Lower lobe of right lung (tissue), 2 donors: ENCODE results near the gene ANKH. TPM values are rescaled to one million over a fixed set of nuclear protein-coding genes. Genes with fewer than 3 reads are reported as not detected.

Source experiments
- ATAC-seq, 2 donors: fragments of 200-7000 bp; cut with Tn5 transposase; one replicate each; pipeline ENCODE4 v1.9.1; 2020 to 2022; ENCODE audit warnings: mild to moderate bottlenecking in 2 of 2, moderate library complexity in 2 of 2
- DNase-seq: peaks from one replicate; pipeline ENCODE4 v3.0.0-alpha.2; 2020
- H3K27ac ChIP-seq: fragments of 200-600 bp; one replicate; pipeline ENCODE4 v1.8.0; 2022
- H3K27me3 ChIP-seq: fragments of 200-600 bp; one replicate; pipeline ENCODE4 v1.8.0; 2022; ENCODE audit warnings: low read depth
- H3K36me3 ChIP-seq: fragments of 200-600 bp; one replicate; pipeline ENCODE4 v1.8.0; 2022; ENCODE audit warnings: mild to moderate bottlenecking
- H3K4me1 ChIP-seq: fragments of 200-600 bp; one replicate; pipeline ENCODE4 v1.8.0; 2022
- H3K4me3 ChIP-seq: fragments of 200-600 bp; one replicate; pipeline ENCODE4 v1.8.0; 2022; ENCODE audit warnings: mild to moderate bottlenecking
- H3K9me3 ChIP-seq: fragments of 200-600 bp; one replicate; pipeline ENCODE4 v1.8.0; 2022
- intact Hi-C: fragments of 100-400 bp; cut with DNase I; formaldehyde crosslinking; loops from one replicate; pipeline ENCODE4 v1.11.0; 2022
- total RNA-seq: library from RNA; stranded (reverse); fragmentation: NEBNext Ultra II Directional; extraction: Animal tissue kit (Norgen Biotek cat#: 25700); gene quantifications from one replicate; pipeline ENCODE4 v1.2.1, GENCODE V29; 2021
- TF ChIP-seq, protein P1 (sequence below): fragments of 200-600 bp; IDR thresholded peaks from one replicate; pipeline ENCODE4 v1.8.0; 2022; ENCODE audit warnings: antibody characterized with exemption, mild to moderate bottlenecking
- donor health status: DM: no; HTN: yes; CAD: no; lungs with severe emphysema.

Gene ANKH
- total RNA-seq, 1 donor from 2014 or later = 53.7 TPM

DNA sequence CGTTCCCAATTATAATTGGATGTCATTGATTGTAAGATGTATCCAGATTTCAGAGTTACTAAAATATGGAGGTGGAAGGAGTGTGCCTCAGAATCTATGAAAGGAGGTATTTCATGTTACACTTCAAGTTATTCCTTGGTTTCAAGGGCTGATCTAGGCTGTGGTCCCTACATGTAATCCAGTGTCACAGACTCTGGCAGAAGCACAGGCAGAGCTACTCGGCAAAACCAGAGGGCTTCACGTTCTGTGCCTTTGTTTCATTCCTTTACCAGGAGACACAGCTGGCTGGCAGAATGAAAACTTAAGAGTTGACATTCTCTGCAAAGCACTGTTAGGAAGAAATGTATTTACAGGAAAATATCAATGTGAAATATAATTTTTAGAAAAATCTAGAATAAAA, 99.6 kb downstream of the ANKH start:
- Histone ChIP-seq H3K9me3 (no peaks in the 10 kb centered on the region), H3K4me3 (no peak overlapping the region), H3K27me3 (no peaks in the 10 kb centered on the region), H3K36me3 (no peaks in the 10 kb centered on the region), H3K27ac (no peak overlapping the region), H3K4me1 (peaks cover 10% of the 10 kb centered on the region)
- intact Hi-C loops = no loop called here
- TF ChIP-seq, protein P1, sequence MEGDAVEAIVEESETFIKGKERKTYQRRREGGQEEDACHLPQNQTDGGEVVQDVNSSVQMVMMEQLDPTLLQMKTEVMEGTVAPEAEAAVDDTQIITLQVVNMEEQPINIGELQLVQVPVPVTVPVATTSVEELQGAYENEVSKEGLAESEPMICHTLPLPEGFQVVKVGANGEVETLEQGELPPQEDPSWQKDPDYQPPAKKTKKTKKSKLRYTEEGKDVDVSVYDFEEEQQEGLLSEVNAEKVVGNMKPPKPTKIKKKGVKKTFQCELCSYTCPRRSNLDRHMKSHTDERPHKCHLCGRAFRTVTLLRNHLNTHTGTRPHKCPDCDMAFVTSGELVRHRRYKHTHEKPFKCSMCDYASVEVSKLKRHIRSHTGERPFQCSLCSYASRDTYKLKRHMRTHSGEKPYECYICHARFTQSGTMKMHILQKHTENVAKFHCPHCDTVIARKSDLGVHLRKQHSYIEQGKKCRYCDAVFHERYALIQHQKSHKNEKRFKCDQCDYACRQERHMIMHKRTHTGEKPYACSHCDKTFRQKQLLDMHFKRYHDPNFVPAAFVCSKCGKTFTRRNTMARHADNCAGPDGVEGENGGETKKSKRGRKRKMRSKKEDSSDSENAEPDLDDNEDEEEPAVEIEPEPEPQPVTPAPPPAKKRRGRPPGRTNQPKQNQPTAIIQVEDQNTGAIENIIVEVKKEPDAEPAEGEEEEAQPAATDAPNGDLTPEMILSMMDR = no peak
- DNase-seq (no peak), ATAC-seq (no peak)

DNA sequence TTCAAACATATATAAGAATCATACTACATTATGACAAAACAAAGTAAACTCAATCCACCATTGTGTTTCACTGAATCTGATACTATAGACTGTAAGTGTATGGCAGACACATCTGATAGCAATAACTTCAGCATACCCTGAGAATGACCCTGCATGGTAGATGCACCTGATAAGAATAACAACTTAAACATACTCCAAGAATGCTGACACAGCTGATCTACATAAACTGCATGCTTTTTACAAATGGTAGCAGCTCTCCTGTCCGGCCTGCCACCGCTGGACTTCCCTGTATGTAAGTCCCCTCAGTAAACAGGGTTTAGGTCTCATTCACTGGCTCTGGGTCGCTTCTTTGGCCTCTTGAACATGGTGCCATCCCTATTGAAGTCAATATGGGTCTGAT, 100.4 kb downstream of the ANKH start:
- Histone ChIP-seq H3K27ac (no peak overlapping the region), H3K4me3 (no peak overlapping the region), H3K36me3 (no peaks in the 10 kb centered on the region), H3K27me3 (no peaks in the 10 kb centered on the region), H3K9me3 (no peaks in the 10 kb centered on the region), H3K4me1 (peaks cover 10% of the 10 kb centered on the region)
- DNase-seq = no peak
- TF ChIP-seq, protein P1 = no peak
- intact Hi-C loops = no loop called here
- no peak for ATAC-seq

DNA sequence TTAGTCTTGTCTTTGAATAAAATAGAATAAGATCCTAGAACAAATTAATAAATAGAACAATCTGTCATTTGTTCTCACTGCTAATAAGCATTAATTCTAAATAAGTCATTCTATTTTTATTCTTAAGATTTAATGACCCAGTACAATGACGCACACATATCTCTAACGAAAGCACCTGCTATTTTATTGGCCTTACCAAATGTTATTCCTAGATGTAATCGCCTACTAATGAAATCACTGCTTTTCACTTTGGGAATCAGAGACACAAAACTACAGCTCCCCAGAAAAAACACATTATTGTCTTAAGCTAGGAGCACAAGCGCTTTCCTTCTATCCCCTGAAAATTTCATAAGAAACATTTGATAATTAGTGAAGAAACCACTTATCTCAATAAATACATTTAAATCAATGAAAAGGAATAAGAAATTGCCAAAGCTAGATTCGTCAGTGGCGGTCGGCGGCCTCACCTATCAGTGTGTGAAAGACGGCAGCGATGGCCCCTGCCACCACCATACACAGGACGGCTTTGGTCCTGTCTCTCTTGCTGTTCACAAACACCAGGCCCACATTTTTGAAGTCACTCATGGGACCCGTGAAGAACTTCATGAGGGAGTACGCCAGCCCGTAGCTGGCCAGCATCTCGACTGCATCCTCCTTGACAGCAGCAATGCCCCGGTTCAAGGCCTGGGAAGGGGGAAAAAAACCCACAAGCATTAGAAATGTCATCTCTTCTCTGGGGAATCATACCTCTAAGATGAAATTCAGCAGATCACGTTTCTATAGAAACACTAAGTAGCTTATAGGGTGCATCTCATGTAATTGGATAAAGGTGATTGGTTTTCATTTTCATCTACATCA, 102.8 kb downstream of the ANKH start:
- no peak for ATAC-seq
- Histone ChIP-seq H3K4me1 (peaks cover 3% of the 10 kb centered on the region), H3K27me3 (no peaks in the 10 kb centered on the region), H3K36me3 (no peaks in the 10 kb centered on the region), H3K4me3 (no peak overlapping the region), H3K9me3 (no peaks in the 10 kb centered on the region), H3K27ac (no peak overlapping the region)
- intact Hi-C loops = no loop called here
- no peak for DNase-seq
- TF ChIP-seq, protein P1 = no peak

DNA sequence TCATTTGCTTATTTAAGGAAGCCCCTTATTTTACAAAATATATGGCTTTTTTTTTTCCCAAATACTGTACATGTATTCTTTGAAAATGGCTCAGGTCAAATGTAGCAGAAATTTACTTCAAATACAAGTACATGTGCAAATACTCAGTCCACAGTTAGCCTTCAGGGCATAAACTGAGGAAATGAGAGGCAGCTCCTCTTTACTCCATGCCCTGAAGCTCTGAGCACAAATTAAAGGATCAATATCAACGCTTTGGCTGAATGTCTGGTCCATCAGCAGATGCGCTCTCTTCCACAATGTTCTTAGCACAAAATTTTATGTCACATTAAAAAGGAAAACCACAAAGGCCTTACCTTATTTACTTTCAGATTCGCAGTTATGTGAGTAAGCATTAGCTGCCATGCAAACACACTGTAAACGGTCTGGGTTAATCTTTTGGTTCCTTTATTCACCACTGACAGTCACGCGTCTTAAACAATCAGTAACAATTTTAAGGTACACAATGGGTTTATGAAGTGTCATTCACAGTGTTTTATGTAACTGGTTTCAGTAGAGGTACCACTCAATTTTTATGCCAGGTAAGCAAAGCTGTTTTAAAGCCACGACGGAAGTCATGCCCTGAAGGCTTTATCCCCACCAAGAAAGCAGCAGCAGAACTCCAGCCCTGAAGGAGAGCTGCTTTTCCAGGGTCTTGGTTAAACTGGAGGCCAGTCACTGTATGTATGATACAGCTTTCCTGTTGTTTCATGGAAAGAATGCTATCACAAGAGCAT, 103.7 kb downstream of the ANKH start:
- no peak for DNase-seq

DNA sequence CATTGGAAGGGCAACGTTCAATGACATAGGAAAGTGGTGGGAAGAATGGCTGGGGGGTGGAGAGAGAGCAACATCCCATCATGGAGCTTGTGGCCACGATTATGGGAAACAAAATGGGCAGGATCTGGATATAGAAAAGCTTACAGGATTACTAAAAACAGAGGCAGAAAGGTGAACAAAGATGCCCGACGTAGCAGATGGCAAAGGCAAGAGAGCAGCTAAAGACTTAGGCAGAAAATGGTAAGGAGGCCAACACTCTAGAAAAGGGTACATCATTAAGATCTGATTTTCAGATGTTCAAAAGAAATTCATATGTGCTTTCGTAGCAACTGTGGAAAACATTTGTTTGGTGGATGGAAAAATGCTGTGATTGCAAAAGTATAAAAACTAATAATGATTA, 104.5 kb downstream of the ANKH start:
- no peak for DNase-seq
- H3K27me3 ChIP-seq = no peaks in the 10 kb centered on the region
- H3K4me3 ChIP-seq = no peak overlapping the region
- peaks cover 3% of the 10 kb centered on the region for H3K4me1 ChIP-seq
- no peak for ATAC-seq
- intact Hi-C loops = no loop called here
- H3K27ac ChIP-seq = no peak overlapping the region
- TF ChIP-seq, protein P1 = no peak
- H3K9me3 ChIP-seq = no peaks in the 10 kb centered on the region
- no peaks in the 10 kb centered on the region for H3K36me3 ChIP-seq

More for the DNA sequence above, 103.7 kb downstream of the ANKH start:
- no peak for ATAC-seq
- Histone ChIP-seq H3K36me3 (no peaks in the 10 kb centered on the region), H3K27me3 (no peaks in the 10 kb centered on the region), H3K27ac (no peak overlapping the region), H3K4me3 (no peak overlapping the region), H3K9me3 (no peaks in the 10 kb centered on the region), H3K4me1 (peaks cover 3% of the 10 kb centered on the region)
- TF ChIP-seq, protein P1 = no peak
- intact Hi-C loops = no loop called here
